B cell (primary cell): ENCODE results near the gene TCL1A.

Experiments
- CTCF ChIP-seq: fragments of 200-600 bp; IDR thresholded peaks from one replicate; pipeline ENCODE4 v1.8.0; 2022; ENCODE audit warnings: antibody characterized with exemption, mild to moderate bottlenecking
- EZH2 ChIP-seq: IDR thresholded peaks from 2 replicates; pipeline ENCODE4 v1.6.1; 2012; ENCODE audit warnings: borderline replicate concordance, low read depth, mild to moderate bottlenecking, moderate library complexity, low read length; ENCODE audit not compliant: insufficient read depth, poor library complexity, severe bottlenecking

- TF ChIP-seq CTCF (no peak), EZH2 (no peak)
Observed at GRCh38 chr14:95692109-95692508, 21.8 kb downstream of the TCL1A start.
